Myocyte (in vitro differentiated cells): Measurements from ENCODE around the gene FASTKD1. TPM values are rescaled to one million over a fixed set of nuclear protein-coding genes. Genes with fewer than 3 reads are reported as not detected.
"Not testable (repeated sequence)": the region's sequence is repeated elsewhere in the genome, so short reads cannot be mapped to it uniquely, and the experiment has no call there.

Experiments used
- DNase-seq: peaks from one replicate; pipeline ENCODE4 v3.0.0-alpha.2; 2012; ENCODE audit warnings: low read depth
- total RNA-seq: library from RNA; depleted of rRNA; stranded (reverse); fragments of >200 nt; gene quantifications from 2 replicates; pipeline ENCODE4 v1.2.3, GENCODE V29; 2014

FASTKD1 gene
- total RNA-seq, 1 donor from 2014 or later, result 31.1 TPM

- DNase-seq, result not testable (repeated sequence)
These were observed 2.9 kb downstream of the FASTKD1 start for GRCh38 chr2:169570752-169571151.

DNA sequence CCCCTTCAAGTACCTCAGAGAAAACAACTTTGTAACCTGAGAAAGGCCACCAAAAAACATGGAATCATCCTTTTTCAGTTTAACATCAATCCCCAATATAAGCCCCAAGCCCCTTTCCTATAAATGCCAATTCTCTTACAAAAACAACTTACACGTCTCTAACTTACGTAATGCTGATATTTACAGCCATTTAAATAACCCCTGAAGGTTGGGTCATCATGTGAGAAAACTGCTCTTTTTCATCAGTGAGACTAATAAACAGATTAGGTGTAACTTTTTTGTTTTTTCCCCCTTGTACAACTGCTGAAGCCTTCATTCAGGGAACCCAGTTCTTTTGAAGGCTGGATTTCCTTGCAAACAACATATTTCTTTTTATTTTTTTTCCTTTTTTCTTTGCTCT lies 3.7 kb downstream of the FASTKD1 start:
- DNase-seq, result no peak

GRCh38 chr2:169565686-169566085 lies 8.0 kb downstream of the FASTKD1 start:
- DNase-seq, result no peak

- DNase-seq, result no peak
These were observed 11.1 kb downstream of the FASTKD1 start for GRCh38 chr2:169562519-169562918.

DNA sequence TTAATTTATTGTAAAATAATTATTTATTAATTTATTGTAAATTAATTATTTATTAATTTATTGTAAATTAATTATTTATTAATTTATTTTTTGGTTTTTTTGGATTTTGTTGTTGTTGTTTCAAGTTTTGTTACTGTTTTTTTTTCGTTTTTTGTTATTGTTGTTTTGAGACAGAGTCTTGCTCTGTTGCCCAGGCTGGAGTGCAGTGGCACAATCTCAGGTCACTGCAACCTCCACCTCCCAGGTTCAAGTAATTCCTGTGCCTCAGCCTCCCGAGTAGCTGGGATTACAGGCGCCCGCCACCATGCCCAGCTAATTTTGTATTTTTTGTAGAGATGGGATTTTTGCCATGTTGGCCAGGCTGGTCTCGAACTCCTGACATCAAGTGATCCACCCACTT lies 11.6 kb downstream of the FASTKD1 start:
- DNase-seq, result not testable (repeated sequence)

- no peak for DNase-seq
These were observed 12.3 kb downstream of the FASTKD1 start for GRCh38 chr2:169561364-169561763.

GRCh38 chr2:169546756-169547155 lies 26.9 kb downstream of the FASTKD1 start:
- no peak for DNase-seq

DNA sequence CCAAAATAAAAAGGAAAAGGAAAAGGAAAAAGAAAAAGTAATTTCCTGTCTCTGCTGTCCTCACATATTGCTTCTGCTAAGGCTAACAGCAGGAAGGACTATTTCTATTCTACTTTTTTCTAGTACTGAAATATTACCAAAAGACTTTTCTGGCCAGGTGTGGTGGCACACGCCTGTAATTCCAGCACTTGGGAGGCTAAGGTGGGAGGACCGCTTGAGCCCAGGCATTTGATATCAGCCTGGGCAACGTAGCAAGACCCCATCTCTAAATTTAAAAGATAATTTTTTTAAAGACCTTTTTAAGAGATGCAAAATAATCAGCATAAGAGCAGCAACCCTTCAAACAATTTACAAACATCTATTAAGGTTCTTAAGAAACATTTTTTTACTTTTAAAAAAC lies 31.2 kb downstream of the FASTKD1 start:
- no peak for DNase-seq

DNA sequence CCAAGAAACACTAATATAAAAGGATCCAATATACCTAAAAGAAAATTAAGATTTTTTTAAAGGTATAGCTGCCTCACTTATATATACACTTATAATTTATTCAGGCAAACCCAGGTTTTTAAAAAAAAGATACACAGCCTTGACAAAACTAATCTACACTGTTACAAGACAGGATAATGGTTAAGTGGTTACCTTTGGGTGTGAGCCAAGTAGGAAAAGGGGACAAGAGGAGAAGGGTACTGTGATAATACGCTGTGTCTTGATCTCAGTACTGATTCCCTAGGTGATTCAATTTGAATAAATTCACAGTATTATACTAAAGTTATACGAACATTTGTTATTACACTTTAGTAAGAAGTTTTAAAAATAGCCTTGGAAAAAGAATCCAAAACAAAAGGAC lies 33.5 kb downstream of the FASTKD1 start:
- DNase-seq, result no peak

DNA sequence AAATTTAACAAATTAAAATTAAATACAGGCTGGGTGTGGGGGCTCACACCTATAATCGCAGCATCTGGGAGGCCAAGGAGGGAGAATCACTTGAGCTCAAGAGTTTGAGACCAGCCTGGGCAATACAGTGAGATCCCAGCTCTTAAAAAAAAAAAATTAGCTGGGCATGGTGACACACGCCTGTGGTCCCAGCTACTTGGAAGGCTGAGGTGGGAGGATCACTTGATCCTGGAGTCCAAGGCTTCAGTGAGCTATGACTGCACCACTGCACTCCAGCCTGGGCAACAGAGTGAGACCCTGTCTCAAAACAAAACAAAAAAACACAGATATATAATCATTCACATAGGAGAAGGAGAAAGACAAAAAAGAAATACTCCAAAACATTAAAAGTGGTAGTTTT lies 34.2 kb downstream of the FASTKD1 start:
- not testable (repeated sequence) for DNase-seq

DNA sequence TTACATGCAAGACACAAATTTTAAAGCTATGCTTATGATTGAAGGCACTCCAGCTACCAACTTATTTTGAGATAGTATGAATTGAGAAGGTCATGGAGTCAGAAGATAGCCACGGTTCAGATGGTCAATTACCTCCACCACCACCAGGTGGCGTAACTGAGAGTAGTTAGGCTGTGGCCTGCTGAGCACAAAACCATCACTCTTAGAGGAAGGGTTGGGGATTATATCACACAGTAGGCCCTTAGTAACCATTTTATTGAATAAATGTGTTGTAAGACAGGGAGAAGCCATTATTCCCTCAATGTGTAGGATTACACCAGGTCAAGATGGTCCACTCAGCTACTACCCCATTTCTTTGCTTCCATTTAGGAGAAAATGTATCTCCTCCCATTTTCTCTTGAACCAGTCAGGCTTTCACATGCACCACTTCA lies 45.4 kb downstream of the FASTKD1 start:
- DNase-seq, result peak; percentile 77

- DNase-seq, result no peak
These were observed 47.2 kb downstream of the FASTKD1 start for GRCh38 chr2:169526451-169526850.

- no peak for DNase-seq
These were observed 48.2 kb downstream of the FASTKD1 start for GRCh38 chr2:169525434-169525833.

GRCh38 chr2:169523681-169524080 lies 50.0 kb downstream of the FASTKD1 start:
- DNase-seq, result no peak

- DNase-seq, result no peak
These were observed 52.8 kb downstream of the FASTKD1 start for GRCh38 chr2:169520896-169521295.

- DNase-seq, result not testable (repeated sequence)
These were observed 57.1 kb downstream of the FASTKD1 start for GRCh38 chr2:169516488-169516995.

DNA sequence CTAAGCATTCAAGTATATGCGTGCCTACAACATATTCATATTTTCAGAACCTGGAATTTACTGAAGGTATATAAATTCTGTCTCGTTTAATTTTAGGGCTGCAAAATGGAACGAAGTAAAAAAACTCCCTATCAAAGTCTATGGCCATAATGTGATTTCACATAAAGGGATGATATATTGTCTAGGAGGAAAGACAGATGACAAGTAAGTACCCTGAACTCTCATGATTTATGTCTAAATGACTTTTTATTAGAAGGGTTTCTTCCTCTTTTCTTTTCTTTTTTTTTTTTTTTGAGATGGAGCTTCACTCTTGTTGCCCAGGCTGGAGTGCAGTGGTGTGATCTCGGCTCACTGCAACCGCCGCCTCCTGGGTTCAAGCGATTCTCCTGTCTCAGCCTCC lies 58.9 kb downstream of the FASTKD1 start:
- DNase-seq, result not testable (repeated sequence)

DNA sequence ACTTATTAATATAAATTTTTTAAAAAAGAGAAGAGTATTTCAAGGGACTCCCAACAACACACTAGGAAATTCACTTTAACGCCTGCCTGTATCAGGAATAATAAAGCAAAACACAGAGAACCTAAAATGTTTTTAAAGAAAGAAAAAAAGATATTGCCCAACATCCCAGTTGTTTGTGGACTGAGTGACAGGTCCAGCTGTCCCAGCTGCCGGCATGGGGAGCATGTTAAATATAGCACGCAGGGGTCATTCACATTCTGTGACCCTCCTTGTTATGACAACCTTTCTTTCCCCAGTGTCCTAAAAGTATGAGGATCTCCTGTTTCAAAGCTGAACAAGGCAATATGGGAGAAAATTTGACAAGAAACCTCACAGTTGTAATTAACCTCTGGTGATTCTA lies 59.7 kb downstream of the FASTKD1 start:
- peak; percentile 94 for DNase-seq

GRCh38 chr2:169513094-169513493 lies 60.6 kb downstream of the FASTKD1 start:
- no peak for DNase-seq

GRCh38 chr2:169512525-169512924 lies 61.1 kb downstream of the FASTKD1 start:
- peak; percentile 40 for DNase-seq

- DNase-seq, result peak; percentile 49
These were observed 61.8 kb downstream of the FASTKD1 start for GRCh38 chr2:169511818-169512217.

GRCh38 chr2:169510496-169510895 lies 63.2 kb downstream of the FASTKD1 start:
- peak; percentile 48 for DNase-seq

- no peak for DNase-seq
These were observed 63.7 kb downstream of the FASTKD1 start for GRCh38 chr2:169509955-169510354.
